C4-2B (cell line): ENCODE results near the gene TPGS1.

ENCODE experiments used
- ZFX ChIP-seq: fragments of 450-650 bp; IDR thresholded peaks from 2 replicates; pipeline ENCODE4 v1.6.1; 2017
- TF ChIP-seq, protein P1 (sequence below): fragments of 450-650 bp; conservative IDR thresholded peaks from 2 replicates; pipeline ENCODE4 v1.5.1; 2017; ENCODE audit warnings: mild to moderate bottlenecking

DNA sequence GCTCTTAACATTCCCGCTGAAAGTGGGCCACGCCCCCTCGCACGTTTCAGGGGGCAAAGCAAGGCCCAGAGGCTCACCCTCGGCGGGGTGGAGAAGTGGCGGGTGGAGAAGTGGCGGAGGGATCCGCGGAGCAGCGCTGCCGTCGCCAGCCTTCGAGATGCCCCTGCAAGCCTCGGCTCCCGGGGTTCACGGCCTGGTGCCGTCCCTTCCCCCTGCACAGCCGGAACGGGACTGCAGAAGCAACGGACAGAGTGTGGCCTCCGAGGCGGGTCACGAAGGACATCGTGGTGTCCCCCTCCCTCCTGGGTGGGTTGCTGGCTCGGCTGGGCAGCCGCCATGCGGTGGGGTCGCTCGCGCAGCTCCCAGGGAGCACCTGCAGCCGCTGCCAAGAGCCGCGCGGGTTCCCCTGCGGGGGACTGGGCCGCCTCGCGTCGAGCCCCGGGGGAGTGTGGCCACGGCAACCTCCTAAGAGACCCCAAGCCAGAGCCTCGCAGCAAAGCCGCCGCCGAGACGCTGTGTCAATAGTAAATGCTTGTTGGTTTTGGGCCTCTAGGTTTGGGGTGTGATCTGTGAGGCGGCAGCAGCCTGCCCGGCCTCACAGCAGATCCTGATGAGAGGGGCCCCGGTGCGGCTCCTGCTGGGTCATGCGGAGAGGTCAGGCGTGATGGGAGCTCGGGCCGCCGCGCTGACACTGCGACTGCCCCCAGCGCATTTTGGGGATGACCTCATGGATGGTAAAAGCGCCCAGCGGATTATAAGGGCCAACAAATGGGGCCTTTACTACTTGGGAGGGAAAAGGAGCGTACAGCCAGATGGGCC, 5.5 kb downstream of the TPGS1 start:
- TF ChIP-seq, protein P1, sequence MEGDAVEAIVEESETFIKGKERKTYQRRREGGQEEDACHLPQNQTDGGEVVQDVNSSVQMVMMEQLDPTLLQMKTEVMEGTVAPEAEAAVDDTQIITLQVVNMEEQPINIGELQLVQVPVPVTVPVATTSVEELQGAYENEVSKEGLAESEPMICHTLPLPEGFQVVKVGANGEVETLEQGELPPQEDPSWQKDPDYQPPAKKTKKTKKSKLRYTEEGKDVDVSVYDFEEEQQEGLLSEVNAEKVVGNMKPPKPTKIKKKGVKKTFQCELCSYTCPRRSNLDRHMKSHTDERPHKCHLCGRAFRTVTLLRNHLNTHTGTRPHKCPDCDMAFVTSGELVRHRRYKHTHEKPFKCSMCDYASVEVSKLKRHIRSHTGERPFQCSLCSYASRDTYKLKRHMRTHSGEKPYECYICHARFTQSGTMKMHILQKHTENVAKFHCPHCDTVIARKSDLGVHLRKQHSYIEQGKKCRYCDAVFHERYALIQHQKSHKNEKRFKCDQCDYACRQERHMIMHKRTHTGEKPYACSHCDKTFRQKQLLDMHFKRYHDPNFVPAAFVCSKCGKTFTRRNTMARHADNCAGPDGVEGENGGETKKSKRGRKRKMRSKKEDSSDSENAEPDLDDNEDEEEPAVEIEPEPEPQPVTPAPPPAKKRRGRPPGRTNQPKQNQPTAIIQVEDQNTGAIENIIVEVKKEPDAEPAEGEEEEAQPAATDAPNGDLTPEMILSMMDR: no peak
- TF ChIP-seq ZFX: no peak
